NCI-H526 (cell line): ENCODE measurements around the gene NRXN2.

ENCODE experiments used
- DNase-seq, 2 experiments: peaks; one replicate each; lab custom pipeline; 2025; lab: John Stamatoyannopoulos, UW

Gene NRXN2

DNA sequence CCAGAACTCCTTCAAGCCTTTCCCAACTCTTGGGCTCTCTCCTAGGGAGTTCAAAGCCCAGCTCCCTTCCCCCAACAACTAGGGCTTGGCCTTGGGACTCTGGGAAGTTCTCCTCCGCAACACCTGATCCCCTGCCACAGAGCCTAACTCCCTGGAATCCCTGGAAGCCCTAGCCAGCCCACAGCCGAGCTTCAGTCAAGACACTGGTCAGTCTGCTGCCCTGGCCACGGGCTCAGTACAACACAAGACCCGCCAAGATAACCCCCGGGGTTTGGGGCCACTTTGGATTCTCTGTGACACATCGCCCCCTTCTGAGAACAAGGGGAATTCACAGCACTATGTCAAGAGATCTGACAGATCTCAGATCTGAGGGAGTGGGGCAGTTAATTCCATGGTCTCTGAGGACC, 73.7 kb downstream of the NRXN2 start:
- DNase-seq, result peak; percentile 20 to 59

DNA sequence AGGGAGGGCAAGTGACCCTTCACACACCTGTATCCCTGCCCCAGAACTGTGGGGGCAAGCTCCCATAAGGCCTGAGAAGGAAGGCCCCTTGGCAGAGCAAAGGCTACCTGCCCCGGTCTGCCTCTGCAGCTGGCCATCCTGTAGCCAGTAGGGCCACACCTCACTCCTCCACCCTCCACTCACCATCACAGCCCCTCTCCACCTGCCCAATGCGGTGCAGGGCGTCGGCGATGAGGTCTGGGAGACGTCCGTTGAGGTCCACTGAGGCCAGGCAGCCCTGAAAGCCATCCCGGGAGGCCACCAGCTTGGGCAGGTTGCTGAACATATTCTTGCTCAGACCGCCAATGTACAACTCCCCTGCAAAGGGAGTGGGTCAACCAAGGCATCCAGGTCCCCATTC, 74.4 kb downstream of the NRXN2 start:
- no peak for DNase-seq

DNA sequence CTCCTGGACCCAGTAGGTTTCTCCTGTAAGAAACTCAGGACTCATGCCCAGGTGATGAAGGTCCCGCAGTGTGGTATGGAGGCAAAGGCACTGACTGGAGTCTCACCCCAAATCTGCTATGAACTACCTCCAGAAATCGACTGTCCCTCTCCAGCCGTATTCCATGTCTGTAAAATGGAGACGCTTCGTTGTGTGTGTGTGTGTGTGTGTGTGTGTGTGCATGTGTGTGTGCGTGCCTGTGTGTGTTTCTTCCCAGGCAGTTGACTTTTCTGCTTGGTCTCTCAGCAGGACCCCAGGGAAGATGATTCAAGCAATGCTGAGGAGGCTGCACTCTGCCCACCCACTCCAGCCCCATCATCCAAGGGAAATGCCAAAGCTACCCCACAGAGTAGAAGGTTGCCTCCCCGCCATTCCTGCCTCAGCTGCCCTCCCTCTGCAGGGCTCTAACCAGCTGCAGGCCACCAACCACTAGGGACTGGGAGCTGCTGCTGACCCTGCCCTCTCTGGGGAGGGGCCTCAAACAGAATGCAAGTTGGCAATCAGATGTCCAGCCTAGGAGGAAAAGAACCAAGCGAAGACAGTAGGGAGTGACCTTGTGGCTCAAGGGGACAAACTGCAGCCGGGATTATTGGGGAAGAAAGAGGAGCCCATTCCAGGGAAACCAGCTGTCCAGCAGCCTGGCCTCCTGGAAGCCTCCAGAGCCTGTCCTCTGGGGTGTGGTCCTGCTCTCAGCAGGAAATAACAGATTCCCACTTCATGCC, 75.8 kb downstream of the NRXN2 start:
- DNase-seq, result no peak

GRCh38 chr11:64644647-64645275, 78.2 kb downstream of the NRXN2 start:
- DNase-seq, result peak in 1 of 2 experiments; percentile 68

DNA sequence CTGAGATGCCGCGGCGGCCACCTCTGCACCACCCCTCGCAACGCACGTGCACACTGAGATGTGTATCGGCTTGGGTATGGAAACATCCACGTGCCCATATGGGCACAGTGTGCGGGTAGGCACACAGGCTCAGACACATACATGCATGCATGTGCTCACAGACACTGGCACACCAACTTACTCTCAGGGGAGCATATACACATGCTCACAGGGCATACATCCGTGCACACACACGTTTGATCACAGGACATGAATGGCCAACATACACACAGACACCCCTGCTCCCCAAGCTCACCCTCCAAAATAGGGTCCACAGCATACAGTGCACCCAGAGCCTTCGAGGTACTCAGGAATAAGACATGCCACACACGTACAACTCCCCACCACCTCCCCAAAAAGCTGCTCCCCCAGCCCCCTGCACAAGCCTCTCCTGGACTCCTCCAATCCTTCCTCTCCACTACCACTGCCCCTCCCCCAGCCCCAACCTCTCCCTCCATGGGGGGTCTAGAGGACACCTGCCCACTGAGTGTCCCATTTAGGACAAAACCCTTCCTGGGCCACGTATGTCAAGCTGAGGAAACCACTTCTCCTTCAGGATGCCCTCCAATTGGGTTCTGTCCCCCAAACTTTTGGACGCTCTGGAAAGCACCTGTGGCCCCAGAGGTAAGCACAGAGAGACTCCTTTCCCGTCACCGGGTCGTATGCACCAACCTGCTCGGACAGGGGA, 78.9 kb downstream of the NRXN2 start:
- DNase-seq, result peak in 1 of 2 experiments; percentile 79

DNA sequence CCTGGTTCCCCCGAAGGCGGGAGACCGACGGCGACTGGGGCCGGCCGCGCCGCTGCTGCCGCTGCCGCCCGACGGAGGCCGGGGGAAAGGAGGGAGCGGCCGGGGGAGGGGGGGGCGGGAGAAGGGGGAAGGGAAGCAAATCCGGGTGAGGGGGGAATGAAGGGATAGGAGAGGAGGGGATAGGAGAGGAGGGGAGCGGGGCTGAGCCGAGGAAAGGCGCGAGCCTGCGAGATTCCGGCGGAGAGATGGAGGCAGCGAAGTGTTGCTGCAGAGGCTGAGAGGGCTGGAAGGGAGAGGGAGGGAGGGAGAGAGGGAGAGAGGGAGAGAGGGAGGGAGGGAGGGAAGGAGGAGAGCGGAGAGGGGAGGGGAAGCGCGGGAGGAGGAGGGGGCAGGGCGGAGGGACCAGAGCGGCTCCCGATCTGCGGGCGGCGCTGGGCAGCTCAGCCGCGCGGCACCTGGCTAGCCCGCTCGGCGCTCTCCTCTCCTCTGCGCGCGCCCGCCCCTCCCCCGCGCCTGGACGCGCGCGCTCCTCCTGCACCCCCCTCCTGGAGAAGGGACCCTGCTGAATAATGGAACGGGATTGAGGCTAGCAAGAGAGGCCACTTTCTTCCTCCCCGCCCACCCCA, 79.6 kb downstream of the NRXN2 start:
- DNase-seq, result peak; percentile 47 to 91

GRCh38 chr11:64642871-64643255, 80.1 kb downstream of the NRXN2 start:
- DNase-seq, result no peak

DNA sequence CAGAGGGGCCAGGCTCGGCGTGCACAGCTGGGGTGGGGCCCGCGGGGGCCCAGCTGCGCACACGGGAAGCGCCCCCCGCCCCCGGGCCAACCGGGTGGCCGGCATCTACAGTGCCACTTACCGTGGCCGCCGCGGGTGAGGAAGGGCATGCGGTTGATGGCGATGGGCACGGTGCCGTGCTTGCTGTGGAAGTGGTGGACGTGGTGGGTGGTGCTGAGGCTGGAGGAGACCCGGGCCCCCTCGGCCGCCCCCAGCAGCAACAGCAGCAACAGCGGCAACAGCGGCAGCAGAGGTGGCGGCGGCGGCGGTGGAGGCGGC, 80.6 kb downstream of the NRXN2 start:
- DNase-seq, result peak in 1 of 2 experiments; percentile 40

- DNase-seq, result peak in 1 of 2 experiments; percentile 40
Measured at GRCh38 chr11:64641596-64642417, 81.2 kb downstream of the NRXN2 start.

- no peak for DNase-seq
Measured at GRCh38 chr11:64639885-64640284, 83.1 kb downstream of the NRXN2 start.

DNA sequence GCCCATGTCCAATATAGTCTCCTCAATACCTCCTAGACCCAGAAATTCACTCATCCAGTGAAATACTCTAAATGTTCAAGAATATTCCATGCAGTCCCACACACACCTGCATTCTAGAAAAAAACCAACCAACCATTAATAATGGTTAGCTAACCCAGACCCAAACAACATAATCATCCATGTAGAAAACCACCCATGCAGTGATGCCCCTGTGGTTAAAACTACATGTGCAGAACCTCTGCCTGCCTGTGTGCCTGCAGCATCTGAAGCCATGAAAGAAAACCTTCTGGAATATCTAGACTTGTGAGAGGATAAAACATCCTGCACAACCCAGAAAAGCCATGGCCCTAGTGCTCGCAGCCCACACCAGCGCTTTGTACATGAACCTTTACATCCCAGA, 84.2 kb downstream of the NRXN2 start:
- no peak for DNase-seq

DNA sequence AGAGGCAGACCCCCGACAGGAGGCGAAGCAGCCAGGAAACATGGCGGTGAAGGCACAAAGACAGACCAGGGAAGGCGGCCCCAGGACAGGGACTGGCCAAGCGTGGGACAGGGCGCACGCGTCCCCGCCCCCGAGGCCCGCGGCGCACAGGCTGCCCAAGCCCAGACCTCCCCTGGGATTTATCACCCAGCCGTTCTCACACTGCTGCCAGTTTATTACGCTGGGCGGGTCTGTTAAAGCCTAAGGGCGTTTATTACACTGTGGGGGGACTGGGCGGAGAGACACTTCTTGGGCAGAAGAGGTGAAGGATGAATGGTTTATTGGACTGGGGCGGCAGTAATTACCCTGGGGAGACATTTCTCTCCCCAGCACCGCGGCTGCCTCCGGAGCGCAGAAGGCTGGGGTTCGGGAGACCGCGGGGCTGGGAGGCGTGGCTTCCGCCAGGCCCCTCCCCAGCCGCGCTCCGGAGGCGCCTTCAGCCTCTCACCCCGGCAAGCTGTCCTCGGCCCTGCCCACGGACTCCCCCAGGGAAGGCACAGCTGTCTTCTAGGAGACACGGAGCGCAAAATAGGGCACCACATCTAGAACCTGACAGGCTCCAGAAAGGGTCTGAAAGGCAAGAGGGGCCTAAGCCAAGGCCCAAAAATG, 84.9 kb downstream of the NRXN2 start:
- DNase-seq, result peak; percentile 96 to 99

DNA sequence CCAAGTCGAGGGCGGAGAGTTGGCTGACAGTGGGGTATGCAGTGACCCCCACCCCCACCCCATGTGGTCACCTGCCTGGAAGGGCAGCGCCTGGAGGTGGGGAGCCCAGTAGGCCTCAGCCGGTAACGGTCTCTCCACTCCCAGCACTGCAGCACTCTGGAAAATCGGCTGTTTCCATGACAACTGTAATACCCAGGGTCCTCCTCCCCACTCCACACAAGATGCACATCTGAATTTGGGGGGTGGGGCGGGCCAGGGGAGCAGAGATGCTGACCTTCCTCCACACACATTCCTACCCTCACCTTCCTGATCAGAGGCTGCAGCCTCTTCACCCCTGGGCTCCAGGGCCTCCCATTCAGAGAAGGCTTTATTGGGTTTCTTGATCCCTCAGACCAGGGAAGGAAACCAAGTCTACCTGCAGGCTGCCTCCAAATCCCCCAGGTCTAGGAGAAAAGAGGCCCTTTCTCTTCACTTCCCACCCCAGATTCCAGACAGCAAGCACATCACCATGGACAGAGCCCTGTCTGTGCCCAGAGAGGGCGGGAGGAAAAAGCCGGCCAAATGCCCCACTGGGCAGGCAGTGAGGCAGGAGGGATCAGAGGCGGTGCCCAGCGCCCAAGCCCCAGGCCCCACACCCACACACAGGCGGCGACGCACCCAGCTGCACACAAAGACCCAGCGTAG, 85.5 kb downstream of the NRXN2 start:
- no peak for DNase-seq

GRCh38 chr11:64633555-64634159, 89.3 kb downstream of the NRXN2 start:
- DNase-seq, result no peak

GRCh38 chr11:64632654-64633053, 90.3 kb downstream of the NRXN2 start:
- DNase-seq, result no peak

- no peak for DNase-seq
Measured at GRCh38 chr11:64632237-64632636, 90.8 kb downstream of the NRXN2 start.

GRCh38 chr11:64631675-64632074, 91.3 kb downstream of the NRXN2 start:
- DNase-seq, result no peak

GRCh38 chr11:64629796-64630562, 93.0 kb downstream of the NRXN2 start:
- DNase-seq, result peak in 1 of 2 experiments; percentile 55

DNA sequence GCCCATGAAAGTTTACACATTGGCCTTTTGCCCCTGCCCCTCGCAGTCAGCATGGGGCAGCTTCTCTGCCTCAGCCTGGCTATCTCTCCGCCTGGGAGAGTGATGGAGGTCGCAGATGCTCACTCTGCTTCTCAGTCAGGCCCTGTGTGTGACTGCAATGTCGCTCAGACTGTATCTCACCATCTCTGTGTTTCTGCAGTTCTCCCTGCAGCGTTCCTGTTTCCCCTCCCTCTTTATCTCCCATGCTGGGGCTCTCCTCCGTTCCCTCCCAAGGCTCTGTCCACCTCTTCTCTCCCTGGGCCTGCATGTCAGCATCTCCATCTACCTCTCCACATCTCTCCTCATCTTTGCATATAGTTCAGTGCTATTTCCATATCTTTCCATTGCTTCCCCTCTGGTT, 93.9 kb downstream of the NRXN2 start:
- no peak for DNase-seq
